ENCODE results near the gene EFCAB9.
"Not testable (repeated sequence)": the region's sequence is repeated elsewhere in the genome, so short reads cannot be mapped to it uniquely, and the experiment has no call there.

Gene EFCAB9

GRCh38 chr5:172193872-172194271 lies at the start of gene EFCAB9:
EFCAB9 (plus strand) TSS chr5:172194172; CDS start chr5:172194173, 1 bp downstream.
- Histone ChIP-seq H3K27me3 (ENCODE audit: control insufficient read depth, insufficient read depth, low read length) (no peaks in the 10 kb centered on the region), H3K9ac (ENCODE audit: low read length) (no peak within 1 kb of the TSS), H3K4me1 (ENCODE audit: control insufficient read depth, low read depth, low read length) (peaks cover 3% of the 10 kb centered on the region), H3K9me3 (ENCODE audit: control insufficient read depth, low read depth, low read length) (no peaks in the 10 kb centered on the region), H3K4me3 (ENCODE audit: low read length) (no peak within 1 kb of the TSS), H3K27ac (ENCODE audit: low read length) (no peak within 1 kb of the TSS), H3K36me3 (ENCODE audit: control insufficient read depth, low read depth, low read length) (no peaks in the 10 kb centered on the region)

DNA sequence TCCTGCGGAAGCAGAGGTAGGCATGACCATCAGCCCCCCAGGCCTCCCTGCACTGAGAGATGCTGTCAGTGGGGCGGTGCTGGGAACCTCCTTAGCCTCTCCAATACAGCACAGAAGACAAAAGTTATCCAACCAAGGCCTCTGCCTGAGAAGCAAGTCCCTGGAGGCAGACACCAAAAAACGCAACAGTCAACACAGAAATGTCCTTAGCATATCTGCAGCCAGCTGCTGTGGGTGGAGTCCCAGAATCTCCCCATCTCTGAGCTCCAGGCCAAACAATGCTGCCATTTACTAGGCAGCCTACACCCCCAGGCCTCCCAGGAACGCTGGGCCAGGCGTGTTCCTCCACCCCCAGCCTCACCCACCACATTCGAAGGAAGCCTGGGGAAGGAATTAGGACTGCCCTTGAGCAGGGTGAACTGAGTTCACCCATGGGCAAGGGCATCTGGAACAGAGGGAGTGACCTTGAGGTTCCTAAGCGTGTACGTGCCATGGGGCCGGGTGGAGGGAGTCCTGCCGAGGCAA lies 49.6 kb upstream of the EFCAB9 start:
- H3K27me3 ChIP-seq (ENCODE audit: control insufficient read depth, insufficient read depth, low read length) = no peaks in the 10 kb centered on the region
- H3K9ac ChIP-seq (ENCODE audit: low read length) = no peak overlapping the region
- no peak overlapping the region for H3K27ac ChIP-seq (ENCODE audit: low read length)
- H3K4me1 ChIP-seq (ENCODE audit: control insufficient read depth, low read depth, low read length) = peaks cover 2% of the 10 kb centered on the region
- no peaks in the 10 kb centered on the region for H3K9me3 ChIP-seq (ENCODE audit: control insufficient read depth, low read depth, low read length)
- H3K36me3 ChIP-seq (ENCODE audit: control insufficient read depth, low read depth, low read length) = no peaks in the 10 kb centered on the region
- H3K4me3 ChIP-seq (ENCODE audit: low read length) = no peak overlapping the region

- Histone ChIP-seq H3K4me3 (ENCODE audit: low read length) (no peak overlapping the region), H3K4me1 (ENCODE audit: control insufficient read depth, low read depth, low read length) (peaks cover 2% of the 10 kb centered on the region), H3K36me3 (ENCODE audit: control insufficient read depth, low read depth, low read length) (no peaks in the 10 kb centered on the region), H3K9ac (ENCODE audit: low read length) (no peak overlapping the region), H3K27me3 (ENCODE audit: control insufficient read depth, insufficient read depth, low read length) (no peaks in the 10 kb centered on the region), H3K27ac (ENCODE audit: low read length) (no peak overlapping the region), H3K9me3 (ENCODE audit: control insufficient read depth, low read depth, low read length) (no peaks in the 10 kb centered on the region)
Observed at GRCh38 chr5:172144931-172145869, 48.8 kb upstream of the EFCAB9 start.

DNA sequence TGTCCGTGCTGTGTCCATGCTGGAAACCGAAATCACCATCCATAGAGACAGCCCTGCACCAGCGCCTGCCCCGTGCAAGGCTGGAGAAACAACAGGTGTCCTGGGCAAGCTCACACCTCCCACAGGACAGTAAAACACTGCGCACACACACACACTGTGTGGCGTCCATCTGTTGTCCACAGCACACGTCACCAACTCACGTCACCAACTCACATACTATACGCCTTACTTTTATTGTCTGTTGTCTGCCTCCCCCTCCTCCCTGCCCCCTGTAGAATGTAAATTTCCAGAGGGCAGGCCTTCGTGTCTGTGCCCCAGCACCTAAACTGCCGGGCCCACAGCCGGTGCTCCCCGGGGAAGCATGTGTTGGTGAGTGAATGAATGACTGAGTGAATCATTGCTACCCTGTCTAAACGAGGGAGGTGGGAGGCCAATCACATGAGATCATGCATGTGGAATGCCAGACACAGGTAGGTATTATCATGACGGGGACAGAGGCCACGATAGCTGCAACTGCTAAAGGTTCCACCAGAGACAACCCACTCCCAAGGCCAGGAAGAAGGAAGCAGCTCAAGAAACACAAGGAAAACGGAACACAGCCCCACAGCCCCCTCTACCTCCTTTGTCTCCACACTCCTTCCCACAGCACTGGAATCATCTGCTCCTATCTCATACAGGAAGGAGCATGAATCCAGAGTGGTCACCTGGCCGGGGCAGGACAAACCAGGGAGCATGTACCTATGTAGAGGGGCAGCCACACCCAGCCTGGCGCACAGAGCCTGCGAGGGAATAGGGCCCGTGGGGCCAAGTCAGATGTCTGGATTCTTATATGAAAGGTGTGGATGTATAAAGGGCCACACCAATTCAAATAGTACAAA lies 47.9 kb upstream of the EFCAB9 start:
- Histone ChIP-seq H3K27me3 (ENCODE audit: control insufficient read depth, insufficient read depth, low read length) (no peaks in the 10 kb centered on the region), H3K36me3 (ENCODE audit: control insufficient read depth, low read depth, low read length) (no peaks in the 10 kb centered on the region), H3K9me3 (ENCODE audit: control insufficient read depth, low read depth, low read length) (no peaks in the 10 kb centered on the region), H3K4me1 (ENCODE audit: control insufficient read depth, low read depth, low read length) (peaks cover 2% of the 10 kb centered on the region), H3K9ac (ENCODE audit: low read length) (no peak overlapping the region), H3K4me3 (ENCODE audit: low read length) (no peak overlapping the region), H3K27ac (ENCODE audit: low read length) (no peak overlapping the region)

- no peaks in the 10 kb centered on the region for H3K36me3 ChIP-seq (ENCODE audit: control insufficient read depth, low read depth, low read length)
Observed at GRCh38 chr5:172146748-172147092, 47.3 kb upstream of the EFCAB9 start.

DNA sequence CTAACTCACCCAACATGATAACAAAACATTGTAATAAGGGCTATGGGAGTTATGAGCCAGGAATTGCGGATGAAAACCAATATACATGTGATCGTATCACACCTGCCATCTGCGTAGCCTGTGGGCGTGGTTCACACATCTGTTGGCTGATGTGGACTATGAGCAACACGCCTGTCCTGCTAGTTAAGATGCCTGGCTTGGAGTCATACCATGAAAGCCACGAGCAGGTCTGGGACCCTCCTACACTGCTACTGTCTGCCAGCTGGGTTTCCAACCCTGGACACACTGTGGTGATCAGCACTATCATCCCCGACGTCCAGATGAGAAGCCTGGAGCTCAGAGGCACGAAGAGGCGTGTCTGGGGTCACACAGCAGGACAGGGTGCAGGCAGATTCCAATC lies 46.1 kb upstream of the EFCAB9 start:
- Histone ChIP-seq H3K9ac (ENCODE audit: low read length) (no peak overlapping the region), H3K4me1 (ENCODE audit: control insufficient read depth, low read depth, low read length) (no peaks in the 10 kb centered on the region), H3K27ac (ENCODE audit: low read length) (no peak overlapping the region), H3K4me3 (ENCODE audit: low read length) (no peak overlapping the region), H3K36me3 (ENCODE audit: control insufficient read depth, low read depth, low read length) (no peaks in the 10 kb centered on the region), H3K27me3 (ENCODE audit: control insufficient read depth, insufficient read depth, low read length) (no peaks in the 10 kb centered on the region), H3K9me3 (ENCODE audit: control insufficient read depth, low read depth, low read length) (no peaks in the 10 kb centered on the region)

More at GRCh38 chr5:172146748-172147092, 47.3 kb upstream of the EFCAB9 start:
- no peak overlapping the region for H3K9ac ChIP-seq (ENCODE audit: low read length)
- H3K4me1 ChIP-seq (ENCODE audit: control insufficient read depth, low read depth, low read length) = peaks cover 1% of the 10 kb centered on the region
- H3K4me3 ChIP-seq (ENCODE audit: low read length) = no peak overlapping the region
- no peak overlapping the region for H3K27ac ChIP-seq (ENCODE audit: low read length)
- H3K9me3 ChIP-seq (ENCODE audit: control insufficient read depth, low read depth, low read length) = no peaks in the 10 kb centered on the region
- no peaks in the 10 kb centered on the region for H3K27me3 ChIP-seq (ENCODE audit: control insufficient read depth, insufficient read depth, low read length)

- Histone ChIP-seq H3K27ac (ENCODE audit: low read length) (no peak overlapping the region), H3K4me1 (ENCODE audit: control insufficient read depth, low read depth, low read length) (no peaks in the 10 kb centered on the region), H3K9me3 (ENCODE audit: control insufficient read depth, low read depth, low read length) (no peaks in the 10 kb centered on the region), H3K4me3 (ENCODE audit: low read length) (no peak overlapping the region), H3K9ac (ENCODE audit: low read length) (no peak overlapping the region), H3K27me3 (ENCODE audit: control insufficient read depth, insufficient read depth, low read length) (no peaks in the 10 kb centered on the region), H3K36me3 (ENCODE audit: control insufficient read depth, low read depth, low read length) (no peaks in the 10 kb centered on the region)
Observed at GRCh38 chr5:172148381-172148780, 45.6 kb upstream of the EFCAB9 start.

GRCh38 chr5:172149073-172149472 lies 44.9 kb upstream of the EFCAB9 start:
- Histone ChIP-seq H3K36me3 (ENCODE audit: control insufficient read depth, low read depth, low read length) (no peaks in the 10 kb centered on the region), H3K27me3 (ENCODE audit: control insufficient read depth, insufficient read depth, low read length) (no peaks in the 10 kb centered on the region), H3K9me3 (ENCODE audit: control insufficient read depth, low read depth, low read length) (no peaks in the 10 kb centered on the region), H3K4me1 (ENCODE audit: control insufficient read depth, low read depth, low read length) (no peaks in the 10 kb centered on the region), H3K9ac (ENCODE audit: low read length) (no peak overlapping the region), H3K27ac (ENCODE audit: low read length) (no peak overlapping the region), H3K4me3 (ENCODE audit: low read length) (no peak overlapping the region)

DNA sequence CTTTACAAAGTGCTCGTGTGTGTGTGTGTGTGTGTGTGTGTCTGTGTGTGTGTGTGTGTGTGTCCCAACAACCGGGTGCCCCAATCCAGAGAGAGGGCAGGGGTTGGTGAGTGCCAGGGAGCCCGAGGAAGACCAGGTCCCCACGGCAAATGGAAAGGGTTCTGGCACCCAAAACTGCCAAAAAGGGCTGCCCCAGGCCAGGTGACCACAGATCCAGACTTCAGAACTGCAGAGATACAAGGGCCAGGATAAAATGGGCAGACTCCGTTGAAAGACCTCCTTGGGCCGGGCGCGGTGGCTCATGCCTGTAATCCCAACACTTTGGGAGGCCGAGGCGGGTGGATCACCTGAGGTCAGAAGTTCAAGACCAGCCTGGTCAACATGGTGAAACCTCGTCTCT lies 44.5 kb upstream of the EFCAB9 start:
- H3K27me3 ChIP-seq (ENCODE audit: control insufficient read depth, insufficient read depth, low read length); H3K4me3 ChIP-seq (ENCODE audit: low read length); H3K4me1 ChIP-seq (ENCODE audit: control insufficient read depth, low read depth, low read length); H3K9ac ChIP-seq (ENCODE audit: low read length); H3K9me3 ChIP-seq (ENCODE audit: control insufficient read depth, low read depth, low read length); H3K36me3 ChIP-seq (ENCODE audit: control insufficient read depth, low read depth, low read length); H3K27ac ChIP-seq (ENCODE audit: low read length): not testable (repeated sequence)

DNA sequence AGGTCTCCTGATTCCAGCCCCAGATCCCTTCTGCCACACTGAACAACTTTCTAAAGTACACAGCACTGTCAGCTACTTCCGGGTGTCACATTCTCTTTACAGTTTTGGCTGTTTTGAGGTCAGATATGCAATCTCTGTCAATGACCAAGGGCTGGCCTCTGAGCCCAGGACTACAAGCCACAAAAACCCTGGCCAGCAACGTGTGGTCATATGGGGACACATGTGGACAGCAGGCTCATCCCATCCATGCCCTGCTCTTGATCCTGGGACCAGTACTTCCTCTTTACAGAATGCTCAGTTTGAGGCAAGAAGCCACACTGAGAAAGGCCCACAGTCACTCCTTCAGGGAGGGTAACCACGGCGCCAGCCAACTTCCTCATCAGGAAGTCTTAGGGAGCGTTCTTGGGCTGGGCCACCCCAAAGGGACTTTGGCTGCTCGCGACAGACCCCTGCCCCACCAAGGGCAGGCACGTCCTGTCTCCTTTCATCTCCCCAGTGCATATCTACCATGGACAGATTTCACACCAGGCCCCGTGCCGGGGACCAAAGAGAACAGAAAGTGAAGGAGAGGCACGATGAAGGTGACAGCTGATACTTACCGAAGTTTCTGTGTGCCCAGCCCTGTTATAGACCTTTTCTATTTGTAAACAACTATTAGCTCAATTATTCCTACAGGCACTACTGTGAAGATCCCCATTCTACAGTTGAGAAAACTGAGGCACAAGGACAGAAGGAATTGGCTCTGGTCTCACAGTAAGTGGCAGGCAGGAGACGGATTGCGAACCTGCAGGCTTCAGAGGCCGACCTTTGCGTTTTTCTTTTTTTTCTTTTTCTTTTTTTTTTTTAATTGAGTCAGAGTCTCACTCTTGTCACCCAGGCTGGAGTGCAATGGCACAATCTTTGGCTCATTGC lies 43.2 kb upstream of the EFCAB9 start:
- Histone ChIP-seq H3K4me3 (ENCODE audit: low read length) (no peak overlapping the region), H3K27ac (ENCODE audit: low read length) (no peak overlapping the region), H3K9ac (ENCODE audit: low read length) (no peak overlapping the region), H3K36me3 (ENCODE audit: control insufficient read depth, low read depth, low read length) (no peaks in the 10 kb centered on the region), H3K27me3 (ENCODE audit: control insufficient read depth, insufficient read depth, low read length) (no peaks in the 10 kb centered on the region), H3K9me3 (ENCODE audit: control insufficient read depth, low read depth, low read length) (no peaks in the 10 kb centered on the region), H3K4me1 (ENCODE audit: control insufficient read depth, low read depth, low read length) (no peaks in the 10 kb centered on the region)

Measured in iPS-18a (cell line).